A204.1 (cell line): ENCODE results near the gene RPS21.
"Not testable (repeated sequence)": the region's sequence is repeated elsewhere in the genome, so short reads cannot be mapped to it uniquely, and the experiment has no call there.

Experiments
- FAIRE-seq: peaks from 2 replicates; lab custom pipeline; 2012; peaks lifted over from hg19 to GRCh38; lab: Jason Lieb, UNC

Gene RPS21

DNA sequence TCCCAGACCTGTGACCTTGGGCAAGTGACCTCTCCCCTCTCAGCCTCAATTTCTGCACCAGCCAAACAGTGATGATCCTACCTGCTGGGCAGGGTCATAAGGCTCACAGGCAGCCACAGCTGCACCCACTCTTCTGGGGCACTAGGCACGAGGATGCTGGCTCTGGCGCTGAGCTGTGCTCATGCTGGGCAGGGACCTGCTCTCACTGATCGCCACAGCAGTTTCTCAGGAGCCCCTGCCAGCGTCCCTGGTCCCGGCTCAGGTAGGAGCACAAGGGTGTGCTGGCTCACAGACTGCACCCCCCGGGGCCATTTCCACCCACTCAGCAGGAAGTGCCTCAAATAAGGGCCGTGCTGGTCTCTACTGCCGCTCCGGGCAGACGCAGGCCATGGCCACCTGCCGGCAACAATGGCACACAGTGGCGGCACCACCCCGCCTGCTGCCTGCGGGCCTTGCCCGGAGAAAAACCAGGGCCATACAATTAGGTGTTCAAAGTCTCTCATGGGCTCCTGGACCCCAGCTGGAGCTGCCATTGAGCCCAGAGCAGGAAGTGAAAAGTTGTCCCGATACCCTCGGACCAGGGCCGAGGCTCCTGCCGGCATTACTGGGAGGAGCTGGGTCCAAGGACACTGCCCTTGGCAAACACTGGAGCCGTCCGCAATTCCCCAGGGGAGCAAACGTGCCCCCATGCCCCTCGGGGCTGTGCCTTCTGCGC is 24.7 kb downstream of the RPS21 start:
- no peak for FAIRE-seq

DNA sequence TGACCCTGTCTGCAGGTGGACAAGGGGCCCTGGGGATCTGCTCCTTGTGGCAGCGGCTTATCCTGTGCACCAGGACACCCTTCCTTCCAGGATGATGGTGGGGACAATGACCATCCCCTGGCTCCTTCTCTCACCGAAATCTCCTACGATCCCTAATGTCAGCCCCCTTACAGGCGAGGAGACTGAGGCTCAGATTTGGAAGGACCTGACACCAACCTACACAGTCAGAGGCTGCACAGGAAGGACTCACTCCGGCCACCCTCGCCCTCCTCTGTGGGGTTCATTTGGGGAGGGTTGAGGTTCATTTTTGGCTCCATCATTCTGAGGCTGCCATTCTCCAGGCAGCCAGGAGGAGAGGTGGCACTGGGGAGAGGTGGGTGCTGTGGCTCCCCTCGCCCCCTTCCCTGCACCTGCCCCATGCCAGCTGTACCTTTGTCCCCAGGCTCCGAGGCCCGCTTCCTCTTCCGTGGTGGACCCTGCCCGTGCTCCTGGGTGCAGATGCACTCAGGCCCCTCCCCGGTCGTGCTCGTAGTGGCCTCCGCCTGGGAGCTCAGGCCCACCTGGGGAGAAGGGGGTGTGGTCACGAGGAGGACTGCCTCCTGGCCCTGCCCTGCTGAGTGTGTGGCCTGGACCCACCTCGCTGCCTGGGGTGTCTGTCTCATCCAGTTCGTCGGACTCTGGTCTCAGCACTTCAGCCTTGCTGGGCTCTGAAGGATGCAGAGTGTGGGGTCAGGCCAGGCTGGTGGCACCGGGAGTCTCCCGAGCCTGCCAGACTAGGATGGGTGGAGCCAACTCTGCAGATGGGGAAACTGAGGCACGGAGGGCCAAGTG is 25.5 kb downstream of the RPS21 start:
- no peak for FAIRE-seq

GRCh38 chr20:62413025-62413570 is 26.2 kb downstream of the RPS21 start:
- FAIRE-seq: no peak

GRCh38 chr20:62413896-62414481 is 27.1 kb downstream of the RPS21 start:
- FAIRE-seq: no peak

GRCh38 chr20:62415354-62416111 is 28.6 kb downstream of the RPS21 start:
- no peak for FAIRE-seq

DNA sequence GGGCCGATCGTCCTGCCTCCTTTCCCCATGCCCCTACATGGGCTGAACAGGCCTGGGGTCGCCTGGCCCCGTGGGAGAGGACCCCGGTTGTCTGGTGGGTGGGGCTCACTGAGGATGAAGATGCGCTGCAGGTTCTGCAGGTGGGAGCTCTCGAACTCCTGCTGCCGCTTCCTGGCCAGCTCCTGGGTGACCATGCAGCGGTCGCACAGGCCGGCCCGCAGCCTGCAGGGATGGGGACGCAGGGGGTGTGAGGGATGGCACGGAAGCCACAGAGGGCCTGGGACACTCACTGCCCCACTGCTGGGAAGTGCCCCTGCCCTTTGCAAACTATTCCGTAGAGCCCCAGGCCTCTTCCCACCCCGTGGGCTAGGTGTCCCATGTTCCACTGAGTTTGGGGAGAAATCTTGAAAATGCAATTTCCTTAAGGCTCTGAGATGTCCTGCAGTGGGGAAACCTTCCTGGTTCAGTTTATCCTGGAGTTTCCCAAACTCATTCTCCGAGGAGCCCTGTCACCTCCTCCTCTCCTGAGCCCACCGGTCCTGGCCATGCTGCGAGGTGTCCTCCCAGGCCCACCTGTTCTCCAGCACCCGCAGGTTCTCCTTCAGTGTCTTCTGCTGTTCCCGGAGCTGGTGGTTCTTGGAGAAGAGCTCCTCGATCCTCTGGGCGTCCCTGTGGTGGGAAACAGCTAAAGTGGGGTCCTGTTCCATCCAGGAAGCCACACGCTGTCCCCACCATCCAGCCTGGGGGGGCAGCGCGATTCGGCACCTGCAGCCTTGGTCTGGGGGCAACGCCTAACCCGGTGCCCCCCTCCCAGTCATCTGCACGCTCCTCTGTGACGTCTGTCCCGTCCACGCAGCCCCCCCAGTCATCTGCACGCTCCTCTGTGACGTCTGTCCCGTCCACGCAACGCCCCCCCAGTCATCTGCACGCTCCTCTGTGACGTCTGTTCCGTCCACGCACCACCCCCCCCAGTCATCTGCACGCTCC is 30.0 kb downstream of the RPS21 start:
- FAIRE-seq: no peak

- no peak for FAIRE-seq
Measured at GRCh38 chr20:62417981-62418708, 31.2 kb downstream of the RPS21 start.

- FAIRE-seq: no peak
Measured at GRCh38 chr20:62418709-62419487, 32.0 kb downstream of the RPS21 start.

GRCh38 chr20:62419759-62420158 is 32.9 kb downstream of the RPS21 start:
- FAIRE-seq: no peak

GRCh38 chr20:62420846-62421715 is 34.2 kb downstream of the RPS21 start:
- FAIRE-seq: no peak

DNA sequence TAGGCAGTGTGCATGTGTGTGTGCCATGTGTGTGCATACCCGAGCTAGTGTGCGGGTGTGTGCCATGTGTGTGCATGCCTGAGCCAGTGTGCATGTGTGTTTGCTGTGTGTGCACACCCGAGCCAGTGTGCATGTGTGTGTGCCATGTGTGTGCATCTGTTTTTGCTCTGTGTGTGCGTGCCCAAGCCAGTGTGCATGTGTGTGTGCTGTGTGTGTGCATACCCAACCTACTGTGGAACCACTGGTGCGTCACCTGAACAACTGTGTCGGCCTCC is 34.8 kb downstream of the RPS21 start:
- no peak for FAIRE-seq

DNA sequence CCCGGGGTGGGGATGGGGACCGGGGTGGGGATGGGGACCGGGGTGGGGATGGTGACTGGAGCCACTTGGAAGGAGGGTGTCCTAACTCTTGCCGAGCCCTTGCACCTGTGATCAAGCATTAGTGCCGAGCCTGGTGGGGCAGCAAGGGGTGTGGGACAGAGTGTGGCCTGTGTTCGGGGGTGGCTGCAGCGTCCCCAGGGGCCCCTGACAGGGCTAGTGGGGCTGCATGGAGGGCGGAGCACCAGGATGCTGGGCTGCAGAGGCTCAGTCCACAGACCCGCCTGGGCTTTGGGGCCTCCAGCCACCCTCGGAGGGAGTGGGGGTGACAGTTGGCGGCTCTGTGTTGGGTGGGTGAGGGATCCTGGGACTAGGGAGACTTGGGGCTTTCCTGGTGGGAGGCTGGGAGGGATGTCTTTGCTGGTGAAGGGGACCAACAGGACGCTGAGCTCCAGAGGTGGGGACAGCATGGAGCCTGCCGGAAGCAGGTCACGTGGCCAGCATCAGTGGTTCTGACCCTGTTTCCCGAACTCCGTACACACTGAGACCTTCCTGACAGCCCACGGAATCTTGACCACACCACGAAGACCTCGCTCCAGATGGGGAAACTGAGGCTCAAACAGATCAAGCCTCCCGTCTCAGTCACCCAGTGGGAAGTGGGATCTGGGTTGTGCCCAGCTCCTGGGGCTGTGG is 35.9 kb downstream of the RPS21 start:
- FAIRE-seq: no peak

GRCh38 chr20:62423326-62423706 is 36.4 kb downstream of the RPS21 start:
- FAIRE-seq: no peak

- FAIRE-seq: no peak
Measured at GRCh38 chr20:62424249-62425107, 37.6 kb downstream of the RPS21 start.

DNA sequence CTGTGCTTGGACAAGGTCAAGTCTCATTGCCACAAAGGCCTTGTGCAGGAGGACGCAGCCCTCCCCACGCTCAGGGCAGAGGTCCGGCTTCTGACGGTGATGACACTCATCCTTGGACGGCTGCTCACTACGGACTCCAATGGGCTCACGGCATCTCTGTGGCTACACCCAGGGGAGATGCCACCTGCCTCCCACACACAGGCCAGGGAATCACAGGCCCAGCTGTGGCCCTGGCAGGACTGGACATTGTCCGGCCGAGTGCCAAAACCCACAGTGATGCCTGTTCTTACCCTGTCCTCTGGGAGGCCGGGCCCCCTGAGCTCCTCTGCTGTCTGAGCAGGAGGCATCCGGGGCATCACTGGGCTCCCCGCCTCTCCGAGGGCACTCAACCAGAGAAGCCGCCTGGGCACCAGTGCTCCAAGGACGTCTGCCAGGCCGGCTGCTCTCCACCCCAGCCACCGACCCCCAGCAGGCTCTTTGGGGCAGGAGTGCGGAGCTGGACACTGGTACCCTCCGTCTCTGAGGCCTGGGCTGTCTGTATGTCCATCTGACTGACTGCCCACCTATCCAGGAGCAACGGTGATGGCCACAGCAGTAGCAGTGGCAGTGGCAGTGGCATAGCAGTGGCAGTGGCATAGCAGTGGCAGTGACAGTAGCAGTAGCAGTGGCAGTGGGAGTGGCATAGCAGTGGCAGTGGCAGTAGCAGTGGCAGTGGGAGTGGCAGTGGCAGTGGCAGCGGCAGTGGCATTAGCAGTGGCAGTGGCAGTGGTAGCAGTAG is 38.6 kb downstream of the RPS21 start:
- no peak for FAIRE-seq

- FAIRE-seq: not testable (repeated sequence)
Measured at GRCh38 chr20:62426059-62426348, 39.1 kb downstream of the RPS21 start.

- FAIRE-seq: no peak
Measured at GRCh38 chr20:62426699-62427131, 39.8 kb downstream of the RPS21 start.
